ENCODE results near the gene CCDC3.

DNA sequence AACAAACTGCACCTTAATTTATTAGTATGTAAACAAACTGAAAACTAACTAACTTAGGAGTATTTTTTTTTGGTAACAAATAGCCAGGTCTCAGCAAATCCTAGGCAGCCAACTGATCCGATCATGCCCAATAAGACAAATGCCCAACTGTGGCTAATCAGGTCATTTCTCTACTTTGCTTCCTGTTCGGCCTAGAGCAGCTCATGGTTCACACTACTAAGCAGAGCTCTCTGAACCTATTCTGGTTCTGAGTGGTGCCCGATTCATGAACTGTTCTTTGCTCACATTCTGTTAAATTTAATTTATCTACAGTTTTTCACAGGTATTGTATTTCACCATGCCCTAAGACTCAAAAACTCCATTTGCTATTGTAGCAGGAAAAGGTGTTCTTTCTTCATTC lies 55.1 kb downstream of the CCDC3 start:
- TF ChIP-seq EZH2 (IDR thresholded peaks at IDR 0.05; ENCODE audit: borderline replicate concordance, low read length), result no peak
- TF ChIP-seq, protein P1, sequence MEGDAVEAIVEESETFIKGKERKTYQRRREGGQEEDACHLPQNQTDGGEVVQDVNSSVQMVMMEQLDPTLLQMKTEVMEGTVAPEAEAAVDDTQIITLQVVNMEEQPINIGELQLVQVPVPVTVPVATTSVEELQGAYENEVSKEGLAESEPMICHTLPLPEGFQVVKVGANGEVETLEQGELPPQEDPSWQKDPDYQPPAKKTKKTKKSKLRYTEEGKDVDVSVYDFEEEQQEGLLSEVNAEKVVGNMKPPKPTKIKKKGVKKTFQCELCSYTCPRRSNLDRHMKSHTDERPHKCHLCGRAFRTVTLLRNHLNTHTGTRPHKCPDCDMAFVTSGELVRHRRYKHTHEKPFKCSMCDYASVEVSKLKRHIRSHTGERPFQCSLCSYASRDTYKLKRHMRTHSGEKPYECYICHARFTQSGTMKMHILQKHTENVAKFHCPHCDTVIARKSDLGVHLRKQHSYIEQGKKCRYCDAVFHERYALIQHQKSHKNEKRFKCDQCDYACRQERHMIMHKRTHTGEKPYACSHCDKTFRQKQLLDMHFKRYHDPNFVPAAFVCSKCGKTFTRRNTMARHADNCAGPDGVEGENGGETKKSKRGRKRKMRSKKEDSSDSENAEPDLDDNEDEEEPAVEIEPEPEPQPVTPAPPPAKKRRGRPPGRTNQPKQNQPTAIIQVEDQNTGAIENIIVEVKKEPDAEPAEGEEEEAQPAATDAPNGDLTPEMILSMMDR (IDR thresholded peaks at IDR 0.05; ENCODE audit: low read length), result no peak

All from OCI-LY1 (cell line).